HCT116 (cell line): ENCODE results near the gene SDK1. TPM values are rescaled to one million over a fixed set of nuclear protein-coding genes. Genes with fewer than 3 reads are reported as not detected.
A peak's percentile ranks its signal among the peaks of the same experiment; 100 is the strongest.

ENCODE experiments used
- ATAC-seq: fragments of 200-7000 bp; cut with Tn5 transposase; 2 replicates; pipeline ENCODE4 v1.9.1; 2020; ENCODE audit warnings: mild to moderate bottlenecking, moderate library complexity
- BruUV-seq: library from RNA; stranded (reverse); fragments of 400-500 nt; replicated peaks from 2 replicates; lab custom pipeline; 2021; lab: Mats Ljungman, UMichigan
- CTCF ChIA-PET: fragments of 300-600 bp; sonication (Branson Sonifier 250); formaldehyde crosslinking; loops from one replicate; lab custom pipeline; 2021; ENCODE audit warnings: antibody characterized with exemption; lab: Charles Lee
- POLR2A ChIA-PET: fragments of 300-600, 350-600 bp; sonication (Branson Sonifier 250); formaldehyde crosslinking; loops from one replicate; lab custom pipeline; 2021; ENCODE audit warnings: antibody characterized with exemption; lab: Charles Lee
- RAD21 ChIA-PET, 2 experiments: fragments of 300-600 bp; sonication (Branson Sonifier 250); formaldehyde crosslinking; loops; one replicate each; lab custom pipeline; 2023; ENCODE audit warnings: low total read pairs in 2 of 2; ENCODE audit not compliant: uncharacterized antibody in 2 of 2, unreplicated experiment in 2 of 2, low non-redundant PET in 1 of 2; lab: Charles Lee
- DNase-seq: peaks from one replicate; pipeline ENCODE4 v3.0.0-alpha.2; 2010; ENCODE audit warnings: low read depth, low spot score
- H2AFZ ChIP-seq: fragments of 200-600 bp; shearing (Covaris generic), sonication (generic); 2 replicates; pipeline ENCODE4 v1.6.1; 2017; ENCODE audit warnings: low read depth, mixed run types, mixed read lengths, antibody characterized with exemption, low read length; ENCODE audit not compliant: poor library complexity, severe bottlenecking
- H3K27ac ChIP-seq: 2 replicates; pipeline ENCODE4 v1.5.1; 2012; ENCODE audit warnings: low read depth, low read length
- H3K27me3 ChIP-seq: fragments of 200-600 bp; sonication (generic); 2 replicates; pipeline ENCODE4 v1.6.1; 2016; ENCODE audit warnings: mixed run types, low read length, mixed read lengths; ENCODE audit not compliant: insufficient read depth
- H3K36me3 ChIP-seq, 2 experiments: fragments of 200-500 bp in 1 of 2; fragments of 200-600 bp in 1 of 2; sonication (Bioruptor generic) in 1 of 2; sonication (generic) in 1 of 2; 2 replicates each; pipeline versions ENCODE4 v1.5.1 to v1.6.1; 2014 to 2016; ENCODE audit warnings: low read length in 2 of 2, inconsistent platforms in 1 of 2, mixed read lengths in 1 of 2, mixed run types in 1 of 2; ENCODE audit not compliant: insufficient read depth in 2 of 2, control insufficient read depth in 1 of 2
- H3K4me1 ChIP-seq, 2 experiments: fragments of 200-600 bp in 1 of 2; sonication (generic) in 1 of 2; 2 replicates each; pipeline versions ENCODE4 v1.5.1 to v1.6.1; 2012 to 2017; ENCODE audit warnings: low read length in 2 of 2, inconsistent platforms in 1 of 2, mild to moderate bottlenecking in 1 of 2, mixed read lengths in 1 of 2, mixed run types in 1 of 2, moderate library complexity in 1 of 2; ENCODE audit not compliant: insufficient read depth in 2 of 2, control insufficient read depth in 1 of 2
- H3K4me2 ChIP-seq: fragments of 200-600 bp; sonication (generic); 2 replicates; pipeline ENCODE4 v1.6.1; 2017; ENCODE audit warnings: mixed run types, low read length, mixed read lengths
- H3K4me3 ChIP-seq, 2 experiments: fragments of 200-600 bp in 1 of 2; sonication (generic) in 1 of 2; replicated peaks in 1 of 2; 2 replicates each; pipeline ENCODE4 v1.5.1; 2011 to 2016; ENCODE audit warnings: low read length in 2 of 2, control low read depth in 1 of 2, low read depth in 1 of 2, mild to moderate bottlenecking in 1 of 2, mixed read lengths in 1 of 2, mixed run types in 1 of 2
- H3K79me2 ChIP-seq: fragments of 200-600 bp; sonication (generic); 2 replicates; pipeline ENCODE4 v1.6.1; 2017; ENCODE audit warnings: mild to moderate bottlenecking, mixed run types, low read length, moderate library complexity, mixed read lengths; ENCODE audit not compliant: insufficient read depth
- H3K9ac ChIP-seq: fragments of 200-600 bp; sonication (generic); 2 replicates; pipeline ENCODE4 v1.6.1; 2016; ENCODE audit warnings: low read length, mixed read lengths
- H3K9me2 ChIP-seq: fragments of 200-600 bp; sonication (generic), shearing (Covaris generic); 2 replicates; pipeline ENCODE4 v1.6.1; 2017; ENCODE audit warnings: mixed run types, mild to moderate bottlenecking, moderate library complexity; ENCODE audit not compliant: insufficient read depth
- H3K9me3 ChIP-seq, 2 experiments: fragments of 200-500 bp in 1 of 2; fragments of 200-600 bp in 1 of 2; sonication (Bioruptor generic) in 1 of 2; sonication (generic) in 1 of 2; 2 replicates each; pipeline ENCODE4 v1.6.1; 2014 to 2017; ENCODE audit warnings: low read length in 2 of 2, mixed read lengths in 2 of 2, inconsistent platforms in 1 of 2, low read depth in 1 of 2, mild to moderate bottlenecking in 1 of 2, mixed run types in 1 of 2, moderate library complexity in 1 of 2; ENCODE audit not compliant: control insufficient read depth in 1 of 2, insufficient read depth in 1 of 2
- H4K20me1 ChIP-seq: fragments of 200-600 bp; sonication (generic), shearing (Covaris generic); 2 replicates; pipeline ENCODE4 v1.6.1; 2017; ENCODE audit warnings: mixed run types, mild to moderate bottlenecking, moderate library complexity; ENCODE audit not compliant: insufficient read depth
- ATF3 ChIP-seq: IDR thresholded peaks from 2 replicates; pipeline ENCODE4 v1.6.1; 2012
- CBX3 ChIP-seq: IDR thresholded peaks from 2 replicates; pipeline ENCODE4 v1.6.1; 2012; ENCODE audit warnings: low read depth
- CEBPB ChIP-seq: IDR thresholded peaks from 2 replicates; pipeline ENCODE4 v1.6.1; 2012; ENCODE audit warnings: low read depth
- CTCF ChIP-seq, 3 experiments: fragments of 200-600 bp in 1 of 3; sonication (generic) in 1 of 3; IDR thresholded peaks in 2 of 3; conservative IDR thresholded peaks in 1 of 3; 2 replicates each; pipeline ENCODE4 v1.5.1; 2012 to 2017; ENCODE audit warnings: low read depth in 2 of 3, low read length in 2 of 3, antibody characterized with exemption in 1 of 3, borderline replicate concordance in 1 of 3, control low read depth in 1 of 3, mild to moderate bottlenecking in 1 of 3, mixed read lengths in 1 of 3, mixed run types in 1 of 3, moderate library complexity in 1 of 3; ENCODE audit not compliant: insufficient read depth in 1 of 3
- EZH2phosphoT487 ChIP-seq: fragments of 200-600 bp; IDR thresholded peaks from 2 replicates; pipeline ENCODE4 v1.6.1; 2018; ENCODE audit warnings: antibody characterized with exemption, borderline replicate concordance
- FOSL1 ChIP-seq: IDR thresholded peaks from 2 replicates; pipeline ENCODE4 v1.6.1; 2012; ENCODE audit warnings: low read depth
- JUND ChIP-seq: IDR thresholded peaks from 2 replicates; pipeline ENCODE4 v1.6.1; 2012
- MAX ChIP-seq: IDR thresholded peaks from 2 replicates; pipeline ENCODE4 v1.6.1; 2012
- POLR2A ChIP-seq: IDR thresholded peaks from 2 replicates; pipeline ENCODE4 v1.7.0; 2011; ENCODE audit warnings: borderline replicate concordance; ENCODE audit not compliant: insufficient read depth, insufficient read length; ENCODE audit errors: extremely low read depth
- RAD21 ChIP-seq: IDR thresholded peaks from 2 replicates; pipeline ENCODE4 v1.6.1; 2012; ENCODE audit warnings: low read depth, mild to moderate bottlenecking
- SIN3A ChIP-seq: IDR thresholded peaks from 2 replicates; pipeline ENCODE4 v1.6.1; 2012; ENCODE audit warnings: low read depth
- YY1 ChIP-seq: IDR thresholded peaks from 2 replicates; pipeline ENCODE4 v1.6.1; 2011; ENCODE audit warnings: low read length, low read depth, moderate library complexity, mild to moderate bottlenecking; ENCODE audit not compliant: insufficient replicate concordance; ENCODE audit errors: extremely low read depth
- ZNF274 ChIP-seq: fragments of 200-500 bp; sonication (Bioruptor generic); IDR thresholded peaks from 2 replicates; pipeline ENCODE4 v1.6.1; 2014; ENCODE audit warnings: mild to moderate bottlenecking, low read depth, low read length, inconsistent platforms
- intact Hi-C: fragments of 100-400 bp; cut with micrococcal nuclease; formaldehyde crosslinking; loops from 2 replicates; pipeline ENCODE4 v1.10.0; 2022
- total RNA-seq: library from RNA; stranded (reverse); gene quantifications from one replicate; pipeline ENCODE4 v1.2.1, GENCODE V29; 2021; ENCODE audit not compliant: unreplicated experiment

The SDK1 gene
- total RNA-seq, 1 experiment from 2014 or later: 0.05 TPM

- Histone ChIP-seq H3K27me3 (no peaks in the 10 kb centered on the region), H3K9ac (no peak overlapping the region), H3K4me3 (no peak overlapping the region), H3K9me3 (no peaks in the 10 kb centered on the region), H2AFZ (no peak overlapping the region), H3K27ac (no peak overlapping the region), H3K9me2 (no peaks in the 10 kb centered on the region), H3K36me3 (no peaks in the 10 kb centered on the region), H3K4me2 (peak overlapping the region; percentile 19), H3K4me1 (peaks cover 0 to 9% of the 10 kb centered on the region in 2 experiments; a peak in 2 of 4 replicates), H4K20me1 (no peaks in the 10 kb centered on the region), H3K79me2 (no peaks in the 10 kb centered on the region)
- ChIA-PET RAD21 (no interaction called here), CTCF (no interaction called here), POLR2A (no interaction called here)
- intact Hi-C loops: no loop called here
- TF ChIP-seq YY1: no peak
- no peak for TF ChIP-seq ZNF274
- no peak for TF ChIP-seq CEBPB
- TF ChIP-seq RAD21: no peak
- no peak for TF ChIP-seq JUND
- DNase-seq (no peak), ATAC-seq (peak; percentile 53; the same call in 1 of the 2 replicates)
- BruUV-seq: no TSS peak
Measured at GRCh38 chr7:3911685-3912084, 610.6 kb downstream of the SDK1 start.

- H3K79me2 ChIP-seq: no peaks in the 10 kb centered on the region
- ChIA-PET CTCF (no interaction called here), RAD21 (no interaction called here), POLR2A (no interaction called here)
- no peaks in the 10 kb centered on the region for H4K20me1 ChIP-seq
- no peaks in the 10 kb centered on the region for H3K36me3 ChIP-seq
- BruUV-seq: no TSS peak
- no peak overlapping the region for H3K4me2 ChIP-seq
- DNase-seq (no peak), ATAC-seq (no peak)
- no peaks in the 10 kb centered on the region for H3K27me3 ChIP-seq
- H3K9me2 ChIP-seq: no peaks in the 10 kb centered on the region
- H3K4me3 ChIP-seq: no peak overlapping the region
- no peaks in the 10 kb centered on the region for H3K9me3 ChIP-seq
- H3K4me1 ChIP-seq: peaks cover 0 to 9% of the 10 kb centered on the region in 2 experiments; a peak in 2 of 4 replicates
- H2AFZ ChIP-seq: no peak overlapping the region
- intact Hi-C loops: no loop called here
- H3K27ac ChIP-seq: no peak overlapping the region
- no peak overlapping the region for H3K9ac ChIP-seq
- no peak for TF ChIP-seq EZH2phosphoT487
- no peak for TF ChIP-seq CBX3
- TF ChIP-seq ZNF274: no peak
- no peak for TF ChIP-seq POLR2A
- no peak for TF ChIP-seq CTCF (IDR thresholded peaks at IDR 0.05 in 2 of 3, conservative IDR thresholded peaks at IDR 0.05 in 1 of 3; ENCODE audit: borderline replicate concordance in 1 of 3, insufficient read depth in 1 of 3, low read depth in 2 of 3, low read length in 2 of 3)
- no peak for TF ChIP-seq SIN3A
- TF ChIP-seq MAX: no peak
- no peak for TF ChIP-seq ATF3
- TF ChIP-seq RAD21: no peak
- no peak for TF ChIP-seq FOSL1
Measured at GRCh38 chr7:3912291-3912690, 611.2 kb downstream of the SDK1 start.
